ENCODE data around the gene FGF18. TPM values are rescaled to one million over a fixed set of nuclear protein-coding genes. Genes with fewer than 3 reads are reported as not detected.

Gene FGF18
- total RNA-seq, 1 donor from 2014 or later: 1.2 TPM

DNA sequence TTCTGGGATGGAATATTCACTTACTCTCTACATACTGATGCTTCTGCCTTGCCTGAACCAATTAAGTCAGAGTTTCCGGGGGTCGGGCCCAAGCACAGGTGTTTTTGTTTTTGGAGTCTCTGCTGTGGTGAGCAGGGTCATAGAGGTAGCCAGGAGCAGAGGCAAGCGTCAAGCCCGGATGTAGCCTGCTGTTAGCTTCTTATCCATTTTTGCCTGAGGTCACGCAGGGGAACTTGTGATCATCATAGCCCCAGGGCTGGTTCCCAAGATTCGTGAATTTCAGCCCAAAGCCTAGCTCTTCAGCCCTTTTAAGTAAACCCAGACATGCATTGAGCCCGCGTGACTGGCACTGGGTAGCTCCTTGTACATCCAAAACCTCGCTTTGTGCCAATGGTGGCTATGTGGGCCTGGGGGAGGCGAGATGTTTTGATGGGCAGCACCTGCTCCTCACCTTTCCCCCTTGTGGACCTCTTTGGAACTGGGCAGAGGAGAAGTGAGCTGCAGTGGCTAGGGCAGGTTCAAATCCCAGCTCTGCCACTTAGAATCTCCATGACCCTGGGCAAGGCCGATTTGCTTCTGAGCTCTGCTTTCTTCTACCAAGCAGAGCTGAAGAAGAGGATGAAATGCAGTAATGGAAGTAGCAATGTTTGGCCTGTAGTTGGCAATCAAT is 33.7 kb downstream of the FGF18 start:
- Histone ChIP-seq H3K4me3 (ENCODE audit: insufficient read depth, low read depth, low read length) (no peak overlapping the region), H2AFZ (ENCODE audit: low read depth, low read length) (no peak overlapping the region), H3K27me3 (ENCODE audit: insufficient read depth, low read length) (no peaks in the 10 kb centered on the region), H3K9me3 (ENCODE audit: insufficient read depth, low read depth, low read length) (no peaks in the 10 kb centered on the region), H3K36me3 (ENCODE audit: insufficient read depth, low read length) (no peaks in the 10 kb centered on the region), H3K4me1 (ENCODE audit: insufficient read depth, low read length) (peaks cover 10% of the 10 kb centered on the region), H3K4me2 (ENCODE audit: low read length) (no peak overlapping the region), H3K27ac (ENCODE audit: low read depth, low read length) (no peak overlapping the region), H3K79me2 (ENCODE audit: insufficient read depth, low read length) (no peaks in the 10 kb centered on the region), H3K9ac (ENCODE audit: low read length) (no peak overlapping the region), H4K20me1 (ENCODE audit: insufficient read depth, low read length) (no peaks in the 10 kb centered on the region)
- TF ChIP-seq, protein P1, sequence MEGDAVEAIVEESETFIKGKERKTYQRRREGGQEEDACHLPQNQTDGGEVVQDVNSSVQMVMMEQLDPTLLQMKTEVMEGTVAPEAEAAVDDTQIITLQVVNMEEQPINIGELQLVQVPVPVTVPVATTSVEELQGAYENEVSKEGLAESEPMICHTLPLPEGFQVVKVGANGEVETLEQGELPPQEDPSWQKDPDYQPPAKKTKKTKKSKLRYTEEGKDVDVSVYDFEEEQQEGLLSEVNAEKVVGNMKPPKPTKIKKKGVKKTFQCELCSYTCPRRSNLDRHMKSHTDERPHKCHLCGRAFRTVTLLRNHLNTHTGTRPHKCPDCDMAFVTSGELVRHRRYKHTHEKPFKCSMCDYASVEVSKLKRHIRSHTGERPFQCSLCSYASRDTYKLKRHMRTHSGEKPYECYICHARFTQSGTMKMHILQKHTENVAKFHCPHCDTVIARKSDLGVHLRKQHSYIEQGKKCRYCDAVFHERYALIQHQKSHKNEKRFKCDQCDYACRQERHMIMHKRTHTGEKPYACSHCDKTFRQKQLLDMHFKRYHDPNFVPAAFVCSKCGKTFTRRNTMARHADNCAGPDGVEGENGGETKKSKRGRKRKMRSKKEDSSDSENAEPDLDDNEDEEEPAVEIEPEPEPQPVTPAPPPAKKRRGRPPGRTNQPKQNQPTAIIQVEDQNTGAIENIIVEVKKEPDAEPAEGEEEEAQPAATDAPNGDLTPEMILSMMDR (IDR thresholded peaks at IDR 0.05; ENCODE audit: insufficient read depth, low read depth, low read length): no peak
- no peak for TF ChIP-seq EZH2 (IDR thresholded peaks at IDR 0.05; ENCODE audit: insufficient read depth, low read length)
- H3K4me3 Mint-ChIP-seq (ENCODE audit: unreplicated experiment): no peak overlapping the region
- H3K36me3 Mint-ChIP-seq (ENCODE audit: low read depth, unreplicated experiment): peaks cover 30% of the 10 kb centered on the region
- H3K4me1 Mint-ChIP-seq (ENCODE audit: low read depth, unreplicated experiment): peaks cover 3% of the 10 kb centered on the region
- no peak for FAIRE-seq
- H3K27ac Mint-ChIP-seq (ENCODE audit: unreplicated experiment): no peak overlapping the region
- H3K9me3 Mint-ChIP-seq (ENCODE audit: unreplicated experiment): no peaks in the 10 kb centered on the region
- peaks cover 43% of the 10 kb centered on the region for H3K27me3 Mint-ChIP-seq (ENCODE audit: low read depth, unreplicated experiment)
- DNase-seq (ENCODE audit: low read depth): no peak

DNA sequence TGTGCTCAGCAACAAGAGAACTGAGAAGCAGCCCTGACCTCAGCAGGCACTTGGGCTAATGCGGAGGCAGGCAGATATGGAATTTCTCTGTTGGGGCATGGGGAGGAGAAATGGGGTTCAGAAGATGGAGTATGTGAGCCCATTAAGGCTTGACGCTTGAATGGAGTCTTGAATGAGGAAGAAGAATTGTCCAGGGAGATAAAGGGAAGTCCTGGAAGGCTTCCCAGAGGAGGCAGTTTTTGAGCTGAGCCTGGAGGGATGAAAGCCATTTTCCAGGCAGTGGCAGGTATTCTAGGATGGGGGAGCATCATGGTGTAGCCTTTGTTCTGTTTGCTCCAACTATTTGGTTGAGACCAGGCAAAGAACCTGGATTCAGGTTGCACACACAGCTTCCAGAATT is 34.5 kb downstream of the FGF18 start:
- Mint-ChIP-seq H3K27ac (ENCODE audit: unreplicated experiment) (no peak overlapping the region), H3K27me3 (ENCODE audit: low read depth, unreplicated experiment) (peaks cover 42% of the 10 kb centered on the region), H3K4me1 (ENCODE audit: low read depth, unreplicated experiment) (peaks cover under 1% of the 10 kb centered on the region), H3K9me3 (ENCODE audit: unreplicated experiment) (no peaks in the 10 kb centered on the region), H3K4me3 (ENCODE audit: unreplicated experiment) (no peak overlapping the region), H3K36me3 (ENCODE audit: low read depth, unreplicated experiment) (peaks cover 25% of the 10 kb centered on the region)
- Histone ChIP-seq H3K4me3 (ENCODE audit: insufficient read depth, low read depth, low read length) (no peak overlapping the region), H3K9me3 (ENCODE audit: insufficient read depth, low read depth, low read length) (no peaks in the 10 kb centered on the region), H3K9ac (ENCODE audit: low read length) (no peak overlapping the region), H4K20me1 (ENCODE audit: insufficient read depth, low read length) (no peaks in the 10 kb centered on the region), H3K4me2 (ENCODE audit: low read length) (no peak overlapping the region), H3K27me3 (ENCODE audit: insufficient read depth, low read length) (no peaks in the 10 kb centered on the region), H3K79me2 (ENCODE audit: insufficient read depth, low read length) (no peaks in the 10 kb centered on the region), H3K4me1 (ENCODE audit: insufficient read depth, low read length) (peaks cover 10% of the 10 kb centered on the region), H2AFZ (ENCODE audit: low read depth, low read length) (no peak overlapping the region), H3K36me3 (ENCODE audit: insufficient read depth, low read length) (no peaks in the 10 kb centered on the region), H3K27ac (ENCODE audit: low read depth, low read length) (no peak overlapping the region)
- TF ChIP-seq, protein P1 (IDR thresholded peaks at IDR 0.05; ENCODE audit: insufficient read depth, low read depth, low read length): no peak
- TF ChIP-seq EZH2 (IDR thresholded peaks at IDR 0.05; ENCODE audit: insufficient read depth, low read length): no peak
- DNase-seq (ENCODE audit: low read depth) (no peak), FAIRE-seq (no peak)

DNA sequence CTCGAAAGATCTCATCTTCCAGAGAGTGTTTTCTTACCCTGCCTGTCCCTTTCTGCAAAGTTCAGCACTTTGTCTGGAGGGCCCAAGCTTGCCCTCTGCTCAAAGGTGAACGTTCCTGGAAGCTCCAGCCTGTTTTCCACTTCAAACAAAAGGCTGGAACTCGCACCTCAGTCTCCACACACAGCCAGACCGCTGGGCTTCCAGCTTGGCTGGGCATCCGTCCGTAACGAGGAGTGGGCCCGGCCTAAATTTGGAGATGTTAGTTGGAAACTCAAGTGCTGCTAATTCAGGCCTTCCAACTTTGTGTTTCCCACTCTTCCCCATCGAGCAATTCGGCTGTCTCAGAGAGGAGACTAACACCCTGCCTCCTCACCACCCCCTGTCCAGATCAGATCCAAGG is 35.1 kb downstream of the FGF18 start:
- FAIRE-seq (no peak), DNase-seq (ENCODE audit: low read depth) (no peak)
- peaks cover 10% of the 10 kb centered on the region for H3K4me1 ChIP-seq (ENCODE audit: insufficient read depth, low read length)
- no peaks in the 10 kb centered on the region for H4K20me1 ChIP-seq (ENCODE audit: insufficient read depth, low read length)
- H3K27ac ChIP-seq (ENCODE audit: low read depth, low read length): no peak overlapping the region
- no peak overlapping the region for H3K9ac ChIP-seq (ENCODE audit: low read length)
- no peaks in the 10 kb centered on the region for H3K9me3 Mint-ChIP-seq (ENCODE audit: unreplicated experiment)
- H3K36me3 Mint-ChIP-seq (ENCODE audit: low read depth, unreplicated experiment): peaks cover 23% of the 10 kb centered on the region
- H3K27me3 ChIP-seq (ENCODE audit: insufficient read depth, low read length): no peaks in the 10 kb centered on the region
- no peak overlapping the region for H3K4me3 ChIP-seq (ENCODE audit: insufficient read depth, low read depth, low read length)
- no peaks in the 10 kb centered on the region for H3K79me2 ChIP-seq (ENCODE audit: insufficient read depth, low read length)
- H3K27me3 Mint-ChIP-seq (ENCODE audit: low read depth, unreplicated experiment): peaks cover 44% of the 10 kb centered on the region
- TF ChIP-seq EZH2 (IDR thresholded peaks at IDR 0.05; ENCODE audit: insufficient read depth, low read length): no peak
- TF ChIP-seq, protein P1 (IDR thresholded peaks at IDR 0.05; ENCODE audit: insufficient read depth, low read depth, low read length): no peak
- no peaks in the 10 kb centered on the region for H3K36me3 ChIP-seq (ENCODE audit: insufficient read depth, low read length)
- no peaks in the 10 kb centered on the region for H3K9me3 ChIP-seq (ENCODE audit: insufficient read depth, low read depth, low read length)
- no peak overlapping the region for H3K4me3 Mint-ChIP-seq (ENCODE audit: unreplicated experiment)
- H3K27ac Mint-ChIP-seq (ENCODE audit: unreplicated experiment): no peak overlapping the region
- H3K4me1 Mint-ChIP-seq (ENCODE audit: low read depth, unreplicated experiment): no peaks in the 10 kb centered on the region
- H2AFZ ChIP-seq (ENCODE audit: low read depth, low read length): no peak overlapping the region
- H3K4me2 ChIP-seq (ENCODE audit: low read length): no peak overlapping the region
